Activated naive CD8-positive, alpha-beta T cell (primary cell): ENCODE data around the gene LIMA1.
"Not testable (repeated sequence)": the region's sequence is repeated elsewhere in the genome, so short reads cannot be mapped to it uniquely, and the experiment has no call there.

Experiments used
- H3K27ac Mint-ChIP-seq: one replicate; pipeline ENCODE4 v1.8.0; 2021; ENCODE audit warnings: mixed read lengths
- H3K27me3 Mint-ChIP-seq: one replicate; pipeline ENCODE4 v1.8.0; 2021; ENCODE audit warnings: mixed read lengths
- H3K36me3 Mint-ChIP-seq: one replicate; pipeline ENCODE4 v1.8.0; 2021; ENCODE audit warnings: mixed read lengths
- H3K4me1 Mint-ChIP-seq: one replicate; pipeline ENCODE4 v1.8.0; 2021; ENCODE audit warnings: low read depth, mixed read lengths
- H3K4me3 Mint-ChIP-seq: one replicate; pipeline ENCODE4 v1.8.0; 2021; ENCODE audit warnings: mild to moderate bottlenecking, mixed read lengths
- H3K9me3 Mint-ChIP-seq: one replicate; pipeline ENCODE4 v1.8.0; 2021; ENCODE audit warnings: low read depth, mixed read lengths

LIMA1 gene

DNA sequence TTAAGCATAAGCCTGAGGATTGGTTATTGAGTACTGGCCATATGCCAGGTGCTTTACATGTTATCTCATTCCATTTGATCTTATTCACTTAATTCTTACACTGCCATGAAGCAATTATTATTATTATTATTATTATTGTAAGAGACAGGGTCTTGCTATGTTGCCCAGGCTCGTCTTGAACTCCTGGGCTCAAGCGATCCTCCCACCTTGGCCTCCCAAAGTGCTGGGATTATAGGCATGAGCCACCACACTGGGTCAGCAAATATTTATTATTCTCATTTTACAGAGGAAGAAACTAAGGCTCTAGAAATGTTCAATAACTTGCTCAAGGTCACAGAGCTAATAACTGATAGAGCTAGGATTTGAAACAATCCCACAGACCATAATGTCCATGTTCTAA is 14.8 kb downstream of the LIMA1 start:
- H3K4me3 Mint-ChIP-seq: no peak overlapping the region
- peaks cover 5% of the 10 kb centered on the region for H3K36me3 Mint-ChIP-seq
- no peaks in the 10 kb centered on the region for H3K4me1 Mint-ChIP-seq
- no peaks in the 10 kb centered on the region for H3K9me3 Mint-ChIP-seq
- no peaks in the 10 kb centered on the region for H3K27me3 Mint-ChIP-seq
- no peak overlapping the region for H3K27ac Mint-ChIP-seq

DNA sequence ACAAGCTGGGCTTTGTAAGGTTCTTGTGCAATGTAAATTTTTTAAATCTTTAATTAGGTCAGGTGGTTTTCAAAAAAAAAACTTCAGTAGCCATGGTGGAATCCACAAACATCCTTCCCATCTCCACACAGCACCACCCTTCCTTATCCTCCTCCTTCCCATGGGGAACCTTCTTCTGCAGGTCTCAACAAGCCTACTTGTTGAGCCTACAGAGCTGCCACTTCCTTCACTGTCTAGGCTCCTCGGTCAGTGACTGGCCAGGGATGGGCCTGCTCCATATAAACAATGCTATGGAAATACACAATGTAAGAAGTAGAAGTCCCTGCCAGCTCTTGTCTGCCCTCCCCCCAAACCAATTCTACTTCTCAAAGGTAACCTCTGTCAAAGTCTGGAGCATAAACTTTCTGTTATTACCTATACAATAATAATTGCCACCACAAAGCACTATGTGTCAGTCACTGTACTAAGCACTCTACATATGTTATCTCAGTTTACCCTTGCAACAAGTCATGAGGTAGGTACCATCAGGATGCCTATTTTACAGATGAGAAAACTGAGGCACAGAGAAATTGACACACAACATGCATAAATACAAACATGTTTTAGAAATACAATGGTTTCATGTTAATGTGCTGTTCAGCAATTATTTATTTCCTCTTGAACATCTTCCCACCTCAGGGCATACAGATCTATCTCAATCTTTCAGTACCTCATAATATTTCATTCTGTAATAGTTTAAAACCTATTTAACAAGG is 17.4 kb downstream of the LIMA1 start:
- H3K27ac Mint-ChIP-seq: no peak overlapping the region
- no peaks in the 10 kb centered on the region for H3K27me3 Mint-ChIP-seq
- no peaks in the 10 kb centered on the region for H3K4me1 Mint-ChIP-seq
- peaks cover 5% of the 10 kb centered on the region for H3K36me3 Mint-ChIP-seq
- H3K4me3 Mint-ChIP-seq: no peak overlapping the region
- no peaks in the 10 kb centered on the region for H3K9me3 Mint-ChIP-seq

- Mint-ChIP-seq H3K4me3 (no peak overlapping the region), H3K27me3 (no peaks in the 10 kb centered on the region), H3K9me3 (no peaks in the 10 kb centered on the region), H3K4me1 (no peaks in the 10 kb centered on the region), H3K27ac (no peak overlapping the region), H3K36me3 (peaks cover 5% of the 10 kb centered on the region)
These were observed 19.5 kb downstream of the LIMA1 start for GRCh38 chr12:50263832-50264231.

- H3K4me1 Mint-ChIP-seq: no peaks in the 10 kb centered on the region
- no peaks in the 10 kb centered on the region for H3K27me3 Mint-ChIP-seq
- H3K27ac Mint-ChIP-seq: no peak overlapping the region
- no peak overlapping the region for H3K4me3 Mint-ChIP-seq
- H3K36me3 Mint-ChIP-seq: peaks cover 5% of the 10 kb centered on the region
- H3K9me3 Mint-ChIP-seq: no peaks in the 10 kb centered on the region
These were observed 21.7 kb downstream of the LIMA1 start for GRCh38 chr12:50261654-50262053.

GRCh38 chr12:50258167-50258551 is 25.2 kb downstream of the LIMA1 start:
- no peaks in the 10 kb centered on the region for H3K27me3 Mint-ChIP-seq
- no peak overlapping the region for H3K27ac Mint-ChIP-seq
- peaks cover 7% of the 10 kb centered on the region for H3K4me1 Mint-ChIP-seq
- H3K4me3 Mint-ChIP-seq: no peak overlapping the region
- H3K36me3 Mint-ChIP-seq: no peaks in the 10 kb centered on the region
- H3K9me3 Mint-ChIP-seq: no peaks in the 10 kb centered on the region

DNA sequence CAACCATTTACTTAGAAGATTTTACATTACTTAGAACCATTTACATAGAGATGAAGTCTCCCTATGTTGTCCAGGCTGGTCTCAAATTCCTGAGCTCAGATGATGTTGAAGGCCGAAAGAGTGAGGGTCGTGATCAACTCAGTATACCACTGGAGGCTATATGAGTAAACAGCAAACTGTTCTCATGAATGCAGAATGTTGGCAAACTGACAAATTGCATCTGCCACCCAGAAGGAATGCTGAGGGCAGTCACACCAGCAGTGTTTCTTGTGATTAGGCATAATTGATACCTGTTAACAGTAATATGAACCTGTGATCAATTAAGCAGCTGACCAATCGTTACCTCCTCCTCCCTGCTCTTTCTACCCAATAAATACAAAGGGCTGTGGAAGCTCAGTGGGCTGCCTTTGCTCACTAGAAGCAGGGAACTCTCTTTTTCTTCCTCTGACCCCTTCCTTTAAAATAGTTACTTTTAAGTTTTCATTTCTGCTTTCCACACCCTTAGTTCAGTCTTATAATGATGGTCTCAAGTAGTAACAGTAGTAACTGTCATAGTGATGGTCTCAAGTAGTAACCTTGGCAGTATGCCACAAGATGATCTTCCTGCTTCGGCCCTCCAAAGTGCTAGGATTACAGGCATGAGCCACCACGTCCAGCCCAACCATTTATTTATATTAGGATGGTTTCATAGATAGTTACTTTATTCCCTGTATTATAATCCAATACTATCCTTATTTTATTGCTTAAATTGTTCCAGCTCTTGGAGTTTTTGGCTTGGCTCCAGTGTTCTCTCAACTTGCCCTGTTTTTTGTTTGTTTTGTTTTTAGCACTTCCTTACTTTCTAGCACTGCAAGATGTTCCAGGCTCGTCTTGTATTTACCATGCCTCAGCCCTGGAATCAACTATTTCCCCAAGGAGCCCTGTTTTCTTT is 25.8 kb downstream of the LIMA1 start:
- no peaks in the 10 kb centered on the region for H3K27me3 Mint-ChIP-seq
- H3K4me3 Mint-ChIP-seq: no peak overlapping the region
- H3K36me3 Mint-ChIP-seq: no peaks in the 10 kb centered on the region
- no peak overlapping the region for H3K27ac Mint-ChIP-seq
- H3K9me3 Mint-ChIP-seq: no peaks in the 10 kb centered on the region
- H3K4me1 Mint-ChIP-seq: peaks cover 11% of the 10 kb centered on the region

GRCh38 chr12:50256761-50257160 is 26.6 kb downstream of the LIMA1 start:
- peaks cover 2% of the 10 kb centered on the region for H3K36me3 Mint-ChIP-seq
- H3K4me3 Mint-ChIP-seq: no peak overlapping the region
- H3K27me3 Mint-ChIP-seq: no peaks in the 10 kb centered on the region
- H3K9me3 Mint-ChIP-seq: no peaks in the 10 kb centered on the region
- peaks cover 16% of the 10 kb centered on the region for H3K4me1 Mint-ChIP-seq
- H3K27ac Mint-ChIP-seq: no peak overlapping the region

DNA sequence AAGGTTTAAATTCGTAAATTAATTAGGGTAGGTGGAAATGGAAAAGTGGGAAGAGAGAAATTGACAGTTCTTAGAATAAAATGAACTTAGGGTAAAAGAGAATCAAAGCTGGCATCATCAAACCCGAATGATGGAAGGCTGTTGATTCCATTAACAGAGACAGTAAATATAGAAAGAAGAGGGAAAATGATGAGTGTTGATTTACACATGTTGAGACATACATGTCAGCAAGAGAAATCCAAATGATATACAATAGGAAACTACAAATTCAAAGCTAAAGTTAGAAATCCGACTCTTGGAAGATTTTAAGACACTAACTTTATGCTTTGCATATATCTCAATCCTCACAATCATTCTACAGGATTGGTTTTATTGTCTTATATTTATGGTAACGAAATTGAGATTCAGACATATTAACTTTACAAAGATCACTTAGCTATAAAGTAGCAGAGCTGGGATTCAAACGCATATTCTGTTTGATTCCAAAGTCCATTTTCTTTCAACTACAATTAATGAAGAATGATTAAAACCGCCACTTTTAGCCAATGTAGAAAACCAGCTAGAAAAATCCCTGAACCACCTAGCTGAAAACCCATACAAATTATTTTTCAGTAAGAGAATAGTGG is 30.2 kb downstream of the LIMA1 start:
- H3K36me3 Mint-ChIP-seq: peaks cover 5% of the 10 kb centered on the region
- H3K27ac Mint-ChIP-seq: peak overlapping the region; percentile 9
- peaks cover 27% of the 10 kb centered on the region for H3K4me1 Mint-ChIP-seq
- H3K4me3 Mint-ChIP-seq: no peak overlapping the region
- H3K9me3 Mint-ChIP-seq: no peaks in the 10 kb centered on the region
- H3K27me3 Mint-ChIP-seq: no peaks in the 10 kb centered on the region

GRCh38 chr12:50251619-50252252 is 31.6 kb downstream of the LIMA1 start:
- Mint-ChIP-seq H3K36me3 (peaks cover 9% of the 10 kb centered on the region), H3K27me3 (no peaks in the 10 kb centered on the region), H3K4me1 (peaks cover 32% of the 10 kb centered on the region), H3K9me3 (no peaks in the 10 kb centered on the region), H3K4me3 (peak overlapping the region; percentile 7), H3K27ac (peak overlapping the region; percentile 67)

GRCh38 chr12:50249464-50250182 is 33.7 kb downstream of the LIMA1 start:
- no peak overlapping the region for H3K27ac Mint-ChIP-seq
- no peak overlapping the region for H3K4me3 Mint-ChIP-seq
- peaks cover 20% of the 10 kb centered on the region for H3K36me3 Mint-ChIP-seq
- H3K4me1 Mint-ChIP-seq: peaks cover 36% of the 10 kb centered on the region
- no peaks in the 10 kb centered on the region for H3K9me3 Mint-ChIP-seq
- H3K27me3 Mint-ChIP-seq: no peaks in the 10 kb centered on the region

DNA sequence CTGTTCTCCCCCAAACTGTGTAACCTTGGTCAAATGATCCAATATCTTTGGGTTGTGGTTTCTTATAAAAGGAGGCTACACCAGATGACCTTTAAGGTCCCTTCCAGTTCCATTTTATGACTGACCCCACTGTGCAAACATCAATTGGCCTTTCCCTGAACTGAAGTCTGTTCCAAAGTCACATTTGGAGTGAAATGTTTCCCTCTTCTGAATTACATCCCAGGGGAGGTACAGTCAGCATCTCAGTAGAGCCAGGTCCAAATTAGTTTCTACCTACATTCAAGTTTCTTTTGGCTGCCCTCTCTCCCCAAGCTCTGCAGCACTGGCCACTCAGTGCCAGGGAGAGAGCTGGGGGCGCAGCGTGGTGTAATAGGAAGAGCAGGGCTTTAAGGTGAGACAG is 34.4 kb downstream of the LIMA1 start:
- Mint-ChIP-seq H3K27me3 (no peaks in the 10 kb centered on the region), H3K4me3 (peak overlapping the region; percentile 10), H3K36me3 (peaks cover 23% of the 10 kb centered on the region), H3K4me1 (peaks cover 31% of the 10 kb centered on the region), H3K27ac (no peak overlapping the region), H3K9me3 (no peaks in the 10 kb centered on the region)

- Mint-ChIP-seq H3K9me3 (no peaks in the 10 kb centered on the region), H3K27ac (no peak overlapping the region), H3K4me3 (no peak overlapping the region)
These were observed 34.9 kb downstream of the LIMA1 start for GRCh38 chr12:50248411-50248810.

DNA sequence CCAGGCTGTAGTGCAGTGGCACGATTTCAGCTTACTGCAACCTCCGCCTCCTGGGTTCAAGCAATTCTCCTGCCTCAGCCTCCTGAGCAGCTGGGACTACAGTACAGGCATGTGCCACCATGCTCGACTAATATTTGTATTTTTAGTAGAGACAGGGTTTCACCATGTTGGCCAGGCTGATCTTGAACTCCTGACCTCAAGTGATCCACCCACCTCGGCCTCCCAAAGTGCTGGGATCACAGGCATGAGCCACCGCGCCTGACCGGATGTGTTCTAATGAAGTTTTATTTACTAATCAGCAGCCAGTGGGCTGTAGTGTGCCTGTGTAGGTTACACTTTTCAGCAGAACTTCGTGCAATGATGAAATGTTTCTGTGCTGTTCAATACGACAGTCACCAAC is 35.7 kb downstream of the LIMA1 start:
- not testable (repeated sequence) for H3K27ac Mint-ChIP-seq, H3K9me3 Mint-ChIP-seq
- H3K4me1 Mint-ChIP-seq: peaks cover 30% of the 10 kb centered on the region

More at GRCh38 chr12:50248411-50248810, 34.9 kb downstream of the LIMA1 start:
- Mint-ChIP-seq H3K36me3 (peaks cover 23% of the 10 kb centered on the region), H3K27me3 (no peaks in the 10 kb centered on the region), H3K4me1 (peaks cover 31% of the 10 kb centered on the region)

DNA sequence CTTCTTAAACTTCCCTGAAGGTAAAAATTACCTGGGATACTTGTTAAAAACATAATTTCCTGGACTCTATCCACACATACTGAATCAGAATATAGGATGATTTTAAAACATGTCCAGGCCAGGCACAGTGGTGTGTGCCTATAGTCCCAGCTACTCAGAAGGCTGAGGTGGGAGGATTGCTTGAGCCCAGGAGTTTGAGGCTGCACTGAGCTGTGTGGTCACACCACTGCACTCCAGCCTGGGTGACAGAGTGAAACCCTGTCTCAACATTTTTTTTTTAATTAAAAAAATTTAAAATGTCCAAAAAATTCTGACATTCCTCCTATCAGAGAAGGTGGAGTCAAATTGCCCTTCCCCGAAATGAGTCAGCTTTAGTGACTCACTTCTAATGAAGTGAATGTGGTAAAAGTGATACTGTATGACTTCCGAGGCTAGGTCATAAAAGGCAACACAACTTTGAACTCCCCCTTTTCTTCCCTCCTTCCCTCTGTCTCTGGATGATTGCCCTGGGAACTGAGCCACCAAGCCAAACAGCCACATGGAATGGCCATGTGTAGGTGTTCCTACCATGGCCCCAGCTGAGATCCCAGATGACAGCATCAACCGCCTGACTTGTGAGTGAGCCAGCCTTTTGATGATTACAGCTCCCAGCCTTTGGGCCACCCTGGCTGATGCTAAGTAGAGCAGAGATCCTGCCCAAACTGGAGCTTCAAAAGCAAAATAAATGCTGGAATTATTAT is 36.3 kb downstream of the LIMA1 start:
- Mint-ChIP-seq H3K27me3 (no peaks in the 10 kb centered on the region), H3K4me3 (peak overlapping the region; percentile 73), H3K4me1 (peaks cover 31% of the 10 kb centered on the region), H3K36me3 (peaks cover 23% of the 10 kb centered on the region), H3K9me3 (no peaks in the 10 kb centered on the region), H3K27ac (peak overlapping the region; percentile 92)

More for the DNA sequence above, 35.7 kb downstream of the LIMA1 start:
- not testable (repeated sequence) for H3K4me3 Mint-ChIP-seq, H3K27me3 Mint-ChIP-seq
- peaks cover 23% of the 10 kb centered on the region for H3K36me3 Mint-ChIP-seq
